B cell (primary cell): Measurements from ENCODE around the gene ETFDH. TPM values are rescaled to one million over a fixed set of nuclear protein-coding genes. Genes with fewer than 3 reads are reported as not detected.

Experiments used
- ATAC-seq: fragments of 200-7000 bp; cut with Tn5 transposase; one replicate; pipeline ENCODE4 v1.10.0; 2021; ENCODE audit warnings: low read depth, mild to moderate bottlenecking, moderate number of reproducible peaks, moderate library complexity
- CTCF ChIA-PET: fragments of 350-600 bp; sonication (Branson Sonifier 250); formaldehyde crosslinking; loops from one replicate; lab custom pipeline; 2021; ENCODE audit warnings: antibody characterized with exemption, inconsistent platforms; lab: Charles Lee
- POLR2A ChIA-PET: fragments of 350-600 bp; sonication (Branson Sonifier 250); formaldehyde crosslinking; loops from one replicate; lab custom pipeline; 2021; ENCODE audit warnings: antibody characterized with exemption; lab: Charles Lee
- DNase-seq: peaks from one replicate; pipeline ENCODE4 v3.0.0; 2013
- H2AFZ ChIP-seq: 2 replicates; pipeline ENCODE4 v1.6.1; 2012; ENCODE audit warnings: mild to moderate bottlenecking, low read depth, low read length; ENCODE audit not compliant: insufficient read depth, poor library complexity, severe bottlenecking
- H3K27ac ChIP-seq, 2 donors: 1 replicate in 1 of 2; 2 replicates in 1 of 2; pipeline ENCODE4 v1.5.1; 2012 to 2013; ENCODE audit warnings: low read length in 2 of 2, mild to moderate bottlenecking in 2 of 2, moderate library complexity in 1 of 2
- H3K27me3 ChIP-seq, 4 experiments: fragments of 200-600 bp in 1 of 4; sonication (generic) in 1 of 4; replicated peaks in 1 of 4; 1 replicate in 2 of 4; 2 replicates in 2 of 4; pipeline versions ENCODE4 v1.6.1 to v1.7.0; 2013 to 2016; ENCODE audit warnings: low read length in 3 of 4, mild to moderate bottlenecking in 2 of 4, mixed read lengths in 1 of 4, moderate library complexity in 1 of 4; ENCODE audit not compliant: insufficient read depth in 4 of 4, control insufficient read depth in 3 of 4; ENCODE audit errors: control extremely low read depth in 1 of 4
- H3K36me3 ChIP-seq, 2 experiments: replicated peaks in 1 of 2; 1 replicate in 1 of 2; 2 replicates in 1 of 2; pipeline versions ENCODE4 v1.6.1 to v1.7.1; 2013; ENCODE audit warnings: low read length in 1 of 2; ENCODE audit not compliant: insufficient read depth in 2 of 2, control insufficient read depth in 1 of 2; ENCODE audit errors: control extremely low read depth in 1 of 2, extremely low read depth in 1 of 2
- H3K4me1 ChIP-seq, 2 donors: fragments of 200-600 bp in 1 of 2; sonication (generic) in 1 of 2; 1 replicate in 1 of 2; 2 replicates in 1 of 2; pipeline versions ENCODE4 v1.5.1 to v1.6.1; 2013 to 2017; ENCODE audit warnings: low read length in 2 of 2; ENCODE audit not compliant: control insufficient read depth in 2 of 2, insufficient read depth in 2 of 2
- H3K4me2 ChIP-seq: replicated peaks from 2 replicates; pipeline ENCODE3; 2012; ENCODE audit warnings: mild to moderate bottlenecking, low read depth, low read length; ENCODE audit not compliant: poor library complexity, severe bottlenecking
- H3K4me3 ChIP-seq, 5 experiments: fragments of 200-600 bp in 1 of 5; sonication (generic) in 1 of 5; 1 replicate in 3 of 5; 2 replicates in 2 of 5; pipeline versions ENCODE4 v1.5.1 to v1.7.0; 2011 to 2016; ENCODE audit warnings: low read length in 4 of 5, mild to moderate bottlenecking in 4 of 5, low read depth in 2 of 5, control low read depth in 1 of 5, moderate library complexity in 1 of 5; ENCODE audit not compliant: insufficient read depth in 1 of 5; ENCODE audit errors: control extremely low read depth in 1 of 5, extremely low read depth in 1 of 5
- H3K79me2 ChIP-seq: fragments of 200-600 bp; sonication (generic); one replicate; pipeline ENCODE4 v1.6.0; 2016; ENCODE audit warnings: low read length; ENCODE audit not compliant: control insufficient read depth, insufficient read depth
- H3K9ac ChIP-seq: fragments of 200-600 bp; sonication (generic); 2 replicates; pipeline ENCODE4 v1.6.1; 2017; ENCODE audit warnings: mild to moderate bottlenecking, low read length, moderate library complexity
- H3K9me3 ChIP-seq, 3 donors: one replicate each; pipeline versions ENCODE4 v1.6.1 to v1.7.1; 2013; ENCODE audit warnings: low read length in 2 of 3; ENCODE audit not compliant: control insufficient read depth in 2 of 3, insufficient read depth in 1 of 3; ENCODE audit errors: control extremely low read depth in 1 of 3
- H4K20me1 ChIP-seq: 2 replicates; pipeline ENCODE4 v1.6.0; 2012; ENCODE audit warnings: mild to moderate bottlenecking, low read length; ENCODE audit not compliant: insufficient read depth, control insufficient read depth, poor library complexity, severe bottlenecking
- H3K27ac Mint-ChIP-seq: one replicate; pipeline ENCODE4 v1.8.0; 2021; ENCODE audit warnings: mixed read lengths
- H3K27me3 Mint-ChIP-seq: one replicate; pipeline ENCODE4 v1.8.0; 2021; ENCODE audit warnings: mixed read lengths
- H3K4me1 Mint-ChIP-seq: one replicate; pipeline ENCODE4 v1.8.0; 2021; ENCODE audit warnings: mixed read lengths
- H3K4me3 Mint-ChIP-seq: one replicate; pipeline ENCODE4 v1.8.0; 2021; ENCODE audit warnings: mixed read lengths
- H3K9me3 Mint-ChIP-seq: one replicate; pipeline ENCODE4 v1.8.0; 2022; ENCODE audit warnings: mixed read lengths; ENCODE audit not compliant: insufficient read depth
- EZH2 ChIP-seq: IDR thresholded peaks from 2 replicates; pipeline ENCODE4 v1.6.1; 2012; ENCODE audit warnings: borderline replicate concordance, low read depth, mild to moderate bottlenecking, moderate library complexity, low read length; ENCODE audit not compliant: insufficient read depth, poor library complexity, severe bottlenecking
- WGBS: methylation state at CpG from one replicate; pipeline ENCODE4 v1.1.5; 2013; ENCODE audit warnings: missing lambda C conversion rate; ENCODE audit not compliant: insufficient coverage; 5-methylcytosine and 5-hydroxymethylcytosine counted together
- intact Hi-C: fragments of 100-400 bp; cut with micrococcal nuclease; formaldehyde crosslinking; loops from one replicate; pipeline ENCODE4 v1.10.0; 2022
- polyA plus RNA-seq: library from polyadenylated mRNA; depleted of rRNA; stranded (reverse); fragments of >200 nt; gene quantifications from 2 replicates; pipeline ENCODE4 v1.2.3, GENCODE V29; 2012
- total RNA-seq, 2 donors: library from RNA; stranded (reverse); fragments of 120-200 nt in 1 of 2; gene quantifications; 1 replicate in 1 of 2; 2 replicates in 1 of 2; pipeline versions ENCODE4 v1.2.3 to v1.2.4, GENCODE V29; 2013 to 2022
- TF ChIP-seq, protein P1 (sequence below): fragments of 200-600 bp; IDR thresholded peaks from one replicate; pipeline ENCODE4 v1.8.0; 2022; ENCODE audit warnings: antibody characterized with exemption, mild to moderate bottlenecking

Gene ETFDH
- total and polyA plus RNA-seq, 2 donors (not counting 1 experiment from before 2014, with no cell fraction given), result 7.8 to 10.8 TPM

DNA sequence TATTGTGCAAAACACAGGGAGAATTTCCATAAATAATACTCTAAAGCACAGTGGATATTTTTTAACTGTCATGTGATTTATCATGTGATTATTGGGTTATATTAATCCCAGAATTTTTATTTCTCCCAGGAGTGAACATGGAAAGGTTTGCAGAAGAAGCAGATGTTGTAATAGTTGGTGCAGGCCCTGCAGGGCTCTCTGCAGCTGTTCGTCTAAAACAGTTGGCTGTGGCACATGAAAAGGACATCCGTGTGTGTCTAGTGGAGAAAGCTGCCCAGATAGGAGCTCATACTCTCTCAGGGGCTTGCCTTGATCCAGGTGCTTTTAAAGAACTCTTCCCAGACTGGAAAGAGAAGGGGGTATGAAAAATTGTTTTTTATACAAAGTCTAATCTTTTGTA is 10.0 kb downstream of the ETFDH start:
- DNase-seq, result no peak
- WGBS, result 100% methylated on average over 2 of the region's 2 CpGs
- Histone ChIP-seq H3K9ac (no peak overlapping the region), H3K27ac (no peak overlapping the region), H3K27me3 (no peaks in the 10 kb centered on the region), H2AFZ (no peak overlapping the region), H3K4me2 (no peak overlapping the region), H3K79me2 (peaks cover 4% of the 10 kb centered on the region), H4K20me1 (no peaks in the 10 kb centered on the region), H3K4me3 (no peak overlapping the region), H3K9me3 (no peaks in the 10 kb centered on the region), H3K4me1 (no peaks in the 10 kb centered on the region), H3K36me3 (peaks cover 1 to 6% of the 10 kb centered on the region in 2 experiments)
- H3K4me3 Mint-ChIP-seq, result no peak overlapping the region
- H3K9me3 Mint-ChIP-seq, result no peaks in the 10 kb centered on the region
- CTCF ChIA-PET, result interaction anchor here (1.4 kb wide), 1 partner anchor 15 kb away, joined by 3 read pairs; no protein-coding TSS in a partner anchor
- TF ChIP-seq, protein P1, sequence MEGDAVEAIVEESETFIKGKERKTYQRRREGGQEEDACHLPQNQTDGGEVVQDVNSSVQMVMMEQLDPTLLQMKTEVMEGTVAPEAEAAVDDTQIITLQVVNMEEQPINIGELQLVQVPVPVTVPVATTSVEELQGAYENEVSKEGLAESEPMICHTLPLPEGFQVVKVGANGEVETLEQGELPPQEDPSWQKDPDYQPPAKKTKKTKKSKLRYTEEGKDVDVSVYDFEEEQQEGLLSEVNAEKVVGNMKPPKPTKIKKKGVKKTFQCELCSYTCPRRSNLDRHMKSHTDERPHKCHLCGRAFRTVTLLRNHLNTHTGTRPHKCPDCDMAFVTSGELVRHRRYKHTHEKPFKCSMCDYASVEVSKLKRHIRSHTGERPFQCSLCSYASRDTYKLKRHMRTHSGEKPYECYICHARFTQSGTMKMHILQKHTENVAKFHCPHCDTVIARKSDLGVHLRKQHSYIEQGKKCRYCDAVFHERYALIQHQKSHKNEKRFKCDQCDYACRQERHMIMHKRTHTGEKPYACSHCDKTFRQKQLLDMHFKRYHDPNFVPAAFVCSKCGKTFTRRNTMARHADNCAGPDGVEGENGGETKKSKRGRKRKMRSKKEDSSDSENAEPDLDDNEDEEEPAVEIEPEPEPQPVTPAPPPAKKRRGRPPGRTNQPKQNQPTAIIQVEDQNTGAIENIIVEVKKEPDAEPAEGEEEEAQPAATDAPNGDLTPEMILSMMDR, result no peak
- no peak for TF ChIP-seq EZH2
- no peak overlapping the region for H3K27ac Mint-ChIP-seq
- no peaks in the 10 kb centered on the region for H3K27me3 Mint-ChIP-seq
- POLR2A ChIA-PET, result no interaction called here
- ATAC-seq, result no peak
- H3K4me1 Mint-ChIP-seq, result no peaks in the 10 kb centered on the region
- intact Hi-C loops, result no loop called here

DNA sequence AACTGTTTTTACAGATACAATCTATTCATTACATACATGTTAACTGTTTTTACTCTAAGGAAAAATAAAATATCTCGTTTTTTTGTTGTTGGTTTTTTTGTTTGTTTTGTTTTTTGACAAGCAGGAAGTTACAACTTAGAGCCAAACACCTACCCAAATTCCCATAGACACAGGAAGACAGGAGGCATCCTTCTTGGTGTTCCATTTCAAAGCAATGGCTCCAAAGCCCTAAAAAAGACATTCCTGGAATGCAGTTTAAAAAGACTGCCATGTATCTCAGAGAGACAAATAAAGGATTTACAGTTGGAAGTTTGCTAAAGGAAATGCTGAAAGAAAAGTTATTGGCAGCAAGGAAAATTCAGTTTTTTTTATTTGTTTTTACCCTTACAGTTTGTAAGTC is 16.7 kb downstream of the ETFDH start:
- CTCF ChIA-PET, result no interaction called here

More for the DNA sequence above, 16.7 kb downstream of the ETFDH start:
- no peak for TF ChIP-seq EZH2
- TF ChIP-seq, protein P1, result no peak
- Histone ChIP-seq H3K27me3 (no peaks in the 10 kb centered on the region), H3K4me2 (no peak overlapping the region), H3K27ac (no peak overlapping the region), H3K9ac (no peak overlapping the region), H4K20me1 (no peaks in the 10 kb centered on the region), H2AFZ (no peak overlapping the region), H3K9me3 (no peaks in the 10 kb centered on the region), H3K4me1 (no peaks in the 10 kb centered on the region), H3K4me3 (no peak overlapping the region), H3K36me3 (peaks cover 3 to 8% of the 10 kb centered on the region in 2 experiments), H3K79me2 (no peaks in the 10 kb centered on the region)
- ATAC-seq (no peak), DNase-seq (no peak)
- H3K9me3 Mint-ChIP-seq, result no peaks in the 10 kb centered on the region
- H3K27ac Mint-ChIP-seq, result no peak overlapping the region
- no CpG with 5 or more reads among the region's 1 CpG for WGBS
- intact Hi-C loops, result no loop called here
- H3K4me1 Mint-ChIP-seq, result no peaks in the 10 kb centered on the region
- no peak overlapping the region for H3K4me3 Mint-ChIP-seq
- POLR2A ChIA-PET, result no interaction called here
- H3K27me3 Mint-ChIP-seq, result no peaks in the 10 kb centered on the region
